Measurements from ENCODE around the gene RAPGEF6. TPM values are rescaled to one million over a fixed set of nuclear protein-coding genes. Genes with fewer than 3 reads are reported as not detected.

The RAPGEF6 gene
- 10 to 100 TPM in 5 of 9 donors, 1 to 10 TPM in 4; 7.0 to 13.9 (median 10.0) TPM for total RNA-seq
- polyA plus RNA-seq, result 1 to 10 TPM; 2.3 to 3.3 TPM
- long read RNA-seq, donor 1, partial matches to known transcripts, result 1 of 1 reads
- long read RNA-seq, donor 1, other reads (novel, unspliced or antisense), result 0 of 1 reads
- long read RNA-seq, donor 2, full-length matches to known transcripts, result 1 of 5 reads
- long read RNA-seq, donor 2, partial matches to known transcripts, result 3 of 5 reads
- long read RNA-seq, donor 2, other reads (novel, unspliced or antisense), result 1 of 5 reads
- long read RNA-seq, donor 3, full-length matches to known transcripts, result 3 of 4 reads
- long read RNA-seq, donor 3, partial matches to known transcripts, result 0 of 4 reads
- long read RNA-seq, donor 3, other reads (novel, unspliced or antisense), result 1 of 4 reads

GRCh38 chr5:131634996-131635683, at the start of gene RAPGEF6:
Gene RAPGEF6, minus strand, starts transcription at chr5:131635229. Its CDS starts 199 bp downstream, at chr5:131635030.
- Histone ChIP-seq H3K4me3 (peak within 1 kb of the TSS; percentile 35 to 87 (median 70)), H3K36me3 (no peaks in the 10 kb centered on the region), H3K4me1 (peaks cover 0 to 48% (median 29%) of the 10 kb centered on the region in 12 donors), H3K27me3 (no peaks in the 10 kb centered on the region), H3K9me3 (no peaks in the 10 kb centered on the region), H3K27ac (peak within 1 kb of the TSS; percentile 93 to 100 (median 98))
- intact Hi-C loops (cut with DNase I), result loop anchor here in 9 of 10 donors (1.0 to 10.0 kb wide), 7 partner anchors 37 to 370 kb away; partner anchors contain the start of genes FNIP1 (in 9 of the 9) and CDC42SE2 (in 1 of the 9)
- 0% methylated on average over 31 to 55 of the region's 55 CpGs for WGBS, 4 donors
- TF ChIP-seq CTCF (IDR thresholded peaks at IDR 0.05), result peak in 2 of 12 donors; percentile 15 to 16
- peak in 1 of 2 donors; percentile 66 for TF ChIP-seq POLR2A (IDR thresholded peaks at IDR 0.05)
- DNase-seq (peak; percentile 97 to 99 (median 99)), ATAC-seq (peak; percentile 95 to 98 (median 96))

GRCh38 chr5:131684595-131684994, 49.6 kb upstream of the RAPGEF6 start:
- TF ChIP-seq CTCF (IDR thresholded peaks at IDR 0.05), result no peak
- TF ChIP-seq POLR2A (IDR thresholded peaks at IDR 0.05), result no peak
- no peak for DNase-seq
- H3K36me3 ChIP-seq, result peaks cover 0 to 47% (median 24%) of the 10 kb centered on the region in 9 donors

GRCh38 chr5:131684051-131684450, 49.0 kb upstream of the RAPGEF6 start:
- intact Hi-C loops (cut with DNase I), result no loop called here
- WGBS, 4 donors, result 94 to 100% (median 99%) methylated on average over 1 of the region's 1 CpG
- no peak for DNase-seq

More at GRCh38 chr5:131684595-131684994, 49.6 kb upstream of the RAPGEF6 start:
- no peak overlapping the region for H3K4me3 ChIP-seq
- peaks cover 0 to 9% (median 2%) of the 10 kb centered on the region in 12 donors for H3K4me1 ChIP-seq
- no peak for ATAC-seq
- H3K27ac ChIP-seq, result no peak overlapping the region
- no peaks in the 10 kb centered on the region for H3K27me3 ChIP-seq
- H3K9me3 ChIP-seq, result no peaks in the 10 kb centered on the region
- intact Hi-C loops (cut with DNase I), result no loop called here

More at GRCh38 chr5:131684051-131684450, 49.0 kb upstream of the RAPGEF6 start:
- H3K27ac ChIP-seq, result no peak overlapping the region
- TF ChIP-seq CTCF (IDR thresholded peaks at IDR 0.05), result no peak
- no peak for TF ChIP-seq POLR2A (IDR thresholded peaks at IDR 0.05)
- H3K27me3 ChIP-seq, result no peaks in the 10 kb centered on the region
- H3K4me1 ChIP-seq, result peaks cover 0 to 9% (median 2%) of the 10 kb centered on the region in 12 donors
- no peaks in the 10 kb centered on the region for H3K9me3 ChIP-seq
- H3K4me3 ChIP-seq, result no peak overlapping the region
- H3K36me3 ChIP-seq, result peaks cover 0 to 45% (median 30%) of the 10 kb centered on the region in 9 donors
- no peak for ATAC-seq

All from heart left ventricle (tissue), 16 donors.